Measurements from ENCODE around the gene CCDC154. TPM values are rescaled to one million over a fixed set of nuclear protein-coding genes. Genes with fewer than 3 reads are reported as not detected.

The CCDC154 gene
- total and polyA plus RNA-seq, 8 donors, result 0.59 to 7.8 (median 2.1) TPM

GRCh38 chr16:1403733-1404132, 40.6 kb downstream of the CCDC154 start:
- Histone ChIP-seq H3K27me3 (no peaks in the 10 kb centered on the region), H3K4me1 (peaks cover 3 to 4% (median 4%) of the 10 kb centered on the region in 3 donors), H3K27ac (no peak overlapping the region), H3K4me3 (no peak overlapping the region), H3K9me3 (no peaks in the 10 kb centered on the region), H3K36me3 (peaks cover 0 to 22% (median 7%) of the 10 kb centered on the region in 3 donors)
- DNase-seq (no peak), ATAC-seq (no peak), FAIRE-seq (no peak)
- 85 to 92% methylated on average over 14 of the region's 14 CpGs for WGBS, 2 donors
- intact Hi-C loops (cut with DNase I), result no loop called here
- TF ChIP-seq CTCF (IDR thresholded peaks at IDR 0.05), result no peak

DNA sequence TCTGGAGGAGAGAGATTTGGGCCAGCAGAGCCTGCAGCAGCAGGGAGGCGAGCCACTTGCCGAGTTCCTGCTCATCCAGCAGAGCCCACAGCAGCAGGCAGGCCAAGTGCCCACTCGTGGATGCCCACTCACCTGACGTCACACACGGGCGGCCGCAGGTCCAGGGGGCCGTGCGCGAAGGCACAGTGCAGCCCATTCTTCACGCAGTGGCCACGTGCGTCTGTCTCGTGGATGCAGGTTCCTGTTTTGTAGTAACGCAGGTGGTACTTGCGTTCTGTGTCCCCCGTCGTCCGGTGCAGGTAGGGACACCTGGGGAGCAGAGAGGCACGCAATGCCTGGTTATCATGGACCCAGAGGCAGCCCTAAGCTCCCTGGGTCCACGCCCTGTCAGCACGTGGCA, 41.3 kb downstream of the CCDC154 start:
- H3K4me1 ChIP-seq, result no peaks in the 10 kb centered on the region
- no peak overlapping the region for H3K27ac ChIP-seq
- WGBS, 2 donors, result 91 to 96% methylated on average over 22 of the region's 22 CpGs
- FAIRE-seq (no peak), ATAC-seq (no peak), DNase-seq (no peak)
- H3K27me3 ChIP-seq, result no peaks in the 10 kb centered on the region
- intact Hi-C loops (cut with DNase I), result no loop called here
- H3K36me3 ChIP-seq, result peaks cover 0 to 26% (median 9%) of the 10 kb centered on the region in 3 donors
- TF ChIP-seq CTCF (IDR thresholded peaks at IDR 0.05), result no peak
- H3K4me3 ChIP-seq, result no peak overlapping the region
- no peaks in the 10 kb centered on the region for H3K9me3 ChIP-seq

- H3K9me3 ChIP-seq, result no peaks in the 10 kb centered on the region
- peaks cover 0 to 30% (median 9%) of the 10 kb centered on the region in 3 donors for H3K36me3 ChIP-seq
- no peak overlapping the region for H3K27ac ChIP-seq
- 91 to 94% methylated on average over 13 of the region's 13 CpGs for WGBS, 2 donors
- H3K27me3 ChIP-seq, result no peaks in the 10 kb centered on the region
- intact Hi-C loops (cut with DNase I), result no loop called here
- no peak for TF ChIP-seq CTCF (IDR thresholded peaks at IDR 0.05)
- H3K4me3 ChIP-seq, result no peak overlapping the region
- no peak for ATAC-seq
- no peak for DNase-seq
- FAIRE-seq, result no peak
- H3K4me1 ChIP-seq, result no peaks in the 10 kb centered on the region
Measured at GRCh38 chr16:1401758-1402154, 42.6 kb downstream of the CCDC154 start.

DNA sequence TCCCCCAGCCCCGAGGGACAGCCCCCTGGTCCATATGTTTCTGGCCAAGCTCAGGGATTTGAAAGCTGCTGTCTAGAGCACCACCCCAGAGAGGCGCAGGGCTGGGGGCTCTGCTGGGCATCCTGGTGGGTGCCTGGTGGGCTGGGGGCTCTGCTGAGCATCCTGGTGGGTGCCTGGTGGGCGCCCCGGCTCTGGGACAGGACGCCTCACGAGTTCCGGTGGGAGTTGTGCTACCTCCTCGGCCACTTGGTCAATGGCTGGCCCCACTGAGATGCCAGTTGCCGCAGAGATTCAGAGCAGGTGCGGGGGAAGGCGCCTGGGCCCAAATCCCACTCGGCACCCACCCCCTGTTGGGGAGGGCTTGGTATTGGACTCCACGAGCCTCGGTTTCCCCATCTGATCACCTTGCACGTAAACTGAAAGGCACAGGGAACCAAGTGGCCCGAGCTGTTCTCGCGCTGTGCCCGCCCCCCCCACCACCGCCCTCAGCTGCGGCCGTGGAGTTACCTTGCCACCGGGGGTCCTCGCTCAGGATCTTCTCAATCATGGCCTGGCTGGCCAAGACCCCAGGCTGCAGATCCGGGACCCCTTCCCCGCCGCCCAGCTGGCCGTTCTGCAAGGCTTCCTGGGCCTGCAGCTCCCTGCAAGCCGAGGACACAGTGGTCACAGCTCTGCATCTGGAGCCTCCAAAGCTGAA, 43.1 kb downstream of the CCDC154 start:
- TF ChIP-seq CTCF (IDR thresholded peaks at IDR 0.05), result no peak
- Histone ChIP-seq H3K4me1 (no peaks in the 10 kb centered on the region), H3K27me3 (no peaks in the 10 kb centered on the region), H3K36me3 (peaks cover 0 to 30% (median 9%) of the 10 kb centered on the region in 3 donors), H3K27ac (no peak overlapping the region), H3K4me3 (no peak overlapping the region), H3K9me3 (no peaks in the 10 kb centered on the region)
- 89 to 91% methylated on average over 26 to 29 of the region's 29 CpGs for WGBS, 2 donors
- DNase-seq (peak in 1 of 6 donors; percentile 64), ATAC-seq (no peak), FAIRE-seq (no peak)
- intact Hi-C loops (cut with DNase I), result no loop called here

- Histone ChIP-seq H3K4me3 (no peak overlapping the region), H3K36me3 (peaks cover 0 to 37% (median 9%) of the 10 kb centered on the region in 3 donors), H3K27ac (no peak overlapping the region), H3K9me3 (no peaks in the 10 kb centered on the region), H3K4me1 (no peaks in the 10 kb centered on the region), H3K27me3 (no peaks in the 10 kb centered on the region)
- FAIRE-seq (no peak), ATAC-seq (no peak), DNase-seq (peak in 1 of 6 donors; percentile 68)
- intact Hi-C loops (cut with DNase I), result no loop called here
- TF ChIP-seq CTCF (IDR thresholded peaks at IDR 0.05), result no peak
- 94 to 95% methylated on average over 33 to 38 of the region's 38 CpGs for WGBS, 2 donors
Measured at GRCh38 chr16:1398826-1399581, 45.4 kb downstream of the CCDC154 start.
